HCT116 (cell line): ENCODE measurements around the gene ASCC1. TPM values are rescaled to one million over a fixed set of nuclear protein-coding genes. Genes with fewer than 3 reads are reported as not detected.

Experiments used
- ATAC-seq: fragments of 200-7000 bp; cut with Tn5 transposase; 2 replicates; pipeline ENCODE4 v1.9.1; 2020; ENCODE audit warnings: mild to moderate bottlenecking, moderate library complexity
- BruUV-seq: library from RNA; stranded (reverse); fragments of 400-500 nt; replicated peaks from 2 replicates; lab custom pipeline; 2021; lab: Mats Ljungman, UMichigan
- CTCF ChIA-PET: fragments of 300-600 bp; sonication (Branson Sonifier 250); formaldehyde crosslinking; loops from one replicate; lab custom pipeline; 2021; ENCODE audit warnings: antibody characterized with exemption; lab: Charles Lee
- POLR2A ChIA-PET: fragments of 300-600, 350-600 bp; sonication (Branson Sonifier 250); formaldehyde crosslinking; loops from one replicate; lab custom pipeline; 2021; ENCODE audit warnings: antibody characterized with exemption; lab: Charles Lee
- RAD21 ChIA-PET, 2 experiments: fragments of 300-600 bp; sonication (Branson Sonifier 250); formaldehyde crosslinking; loops; one replicate each; lab custom pipeline; 2023; ENCODE audit warnings: low total read pairs in 2 of 2; ENCODE audit not compliant: uncharacterized antibody in 2 of 2, unreplicated experiment in 2 of 2, low non-redundant PET in 1 of 2; lab: Charles Lee
- DNase-seq: peaks from one replicate; pipeline ENCODE4 v3.0.0-alpha.2; 2010; ENCODE audit warnings: low read depth, low spot score
- H2AFZ ChIP-seq: fragments of 200-600 bp; shearing (Covaris generic), sonication (generic); 2 replicates; pipeline ENCODE4 v1.6.1; 2017; ENCODE audit warnings: low read depth, mixed run types, mixed read lengths, antibody characterized with exemption, low read length; ENCODE audit not compliant: poor library complexity, severe bottlenecking
- H3K27ac ChIP-seq: 2 replicates; pipeline ENCODE4 v1.5.1; 2012; ENCODE audit warnings: low read depth, low read length
- H3K27me3 ChIP-seq: fragments of 200-600 bp; sonication (generic); 2 replicates; pipeline ENCODE4 v1.6.1; 2016; ENCODE audit warnings: mixed run types, low read length, mixed read lengths; ENCODE audit not compliant: insufficient read depth
- H3K36me3 ChIP-seq, 2 experiments: fragments of 200-500 bp in 1 of 2; fragments of 200-600 bp in 1 of 2; sonication (Bioruptor generic) in 1 of 2; sonication (generic) in 1 of 2; 2 replicates each; pipeline versions ENCODE4 v1.5.1 to v1.6.1; 2014 to 2016; ENCODE audit warnings: low read length in 2 of 2, inconsistent platforms in 1 of 2, mixed read lengths in 1 of 2, mixed run types in 1 of 2; ENCODE audit not compliant: insufficient read depth in 2 of 2, control insufficient read depth in 1 of 2
- H3K4me1 ChIP-seq, 2 experiments: fragments of 200-600 bp in 1 of 2; sonication (generic) in 1 of 2; 2 replicates each; pipeline versions ENCODE4 v1.5.1 to v1.6.1; 2012 to 2017; ENCODE audit warnings: low read length in 2 of 2, inconsistent platforms in 1 of 2, mild to moderate bottlenecking in 1 of 2, mixed read lengths in 1 of 2, mixed run types in 1 of 2, moderate library complexity in 1 of 2; ENCODE audit not compliant: insufficient read depth in 2 of 2, control insufficient read depth in 1 of 2
- H3K4me2 ChIP-seq: fragments of 200-600 bp; sonication (generic); 2 replicates; pipeline ENCODE4 v1.6.1; 2017; ENCODE audit warnings: mixed run types, low read length, mixed read lengths
- H3K4me3 ChIP-seq, 2 experiments: fragments of 200-600 bp in 1 of 2; sonication (generic) in 1 of 2; replicated peaks in 1 of 2; 2 replicates each; pipeline ENCODE4 v1.5.1; 2011 to 2016; ENCODE audit warnings: low read length in 2 of 2, control low read depth in 1 of 2, low read depth in 1 of 2, mild to moderate bottlenecking in 1 of 2, mixed read lengths in 1 of 2, mixed run types in 1 of 2
- H3K79me2 ChIP-seq: fragments of 200-600 bp; sonication (generic); 2 replicates; pipeline ENCODE4 v1.6.1; 2017; ENCODE audit warnings: mild to moderate bottlenecking, mixed run types, low read length, moderate library complexity, mixed read lengths; ENCODE audit not compliant: insufficient read depth
- H3K9ac ChIP-seq: fragments of 200-600 bp; sonication (generic); 2 replicates; pipeline ENCODE4 v1.6.1; 2016; ENCODE audit warnings: low read length, mixed read lengths
- H3K9me2 ChIP-seq: fragments of 200-600 bp; sonication (generic), shearing (Covaris generic); 2 replicates; pipeline ENCODE4 v1.6.1; 2017; ENCODE audit warnings: mixed run types, mild to moderate bottlenecking, moderate library complexity; ENCODE audit not compliant: insufficient read depth
- H3K9me3 ChIP-seq, 2 experiments: fragments of 200-500 bp in 1 of 2; fragments of 200-600 bp in 1 of 2; sonication (Bioruptor generic) in 1 of 2; sonication (generic) in 1 of 2; 2 replicates each; pipeline ENCODE4 v1.6.1; 2014 to 2017; ENCODE audit warnings: low read length in 2 of 2, mixed read lengths in 2 of 2, inconsistent platforms in 1 of 2, low read depth in 1 of 2, mild to moderate bottlenecking in 1 of 2, mixed run types in 1 of 2, moderate library complexity in 1 of 2; ENCODE audit not compliant: control insufficient read depth in 1 of 2, insufficient read depth in 1 of 2
- H4K20me1 ChIP-seq: fragments of 200-600 bp; sonication (generic), shearing (Covaris generic); 2 replicates; pipeline ENCODE4 v1.6.1; 2017; ENCODE audit warnings: mixed run types, mild to moderate bottlenecking, moderate library complexity; ENCODE audit not compliant: insufficient read depth
- ATF3 ChIP-seq: IDR thresholded peaks from 2 replicates; pipeline ENCODE4 v1.6.1; 2012
- CTCF ChIP-seq, 3 experiments: fragments of 200-600 bp in 1 of 3; sonication (generic) in 1 of 3; IDR thresholded peaks in 2 of 3; conservative IDR thresholded peaks in 1 of 3; 2 replicates each; pipeline ENCODE4 v1.5.1; 2012 to 2017; ENCODE audit warnings: low read depth in 2 of 3, low read length in 2 of 3, antibody characterized with exemption in 1 of 3, borderline replicate concordance in 1 of 3, control low read depth in 1 of 3, mild to moderate bottlenecking in 1 of 3, mixed read lengths in 1 of 3, mixed run types in 1 of 3, moderate library complexity in 1 of 3; ENCODE audit not compliant: insufficient read depth in 1 of 3
- EZH2 ChIP-seq: fragments of 200-600 bp; sonication (generic); IDR thresholded peaks from 2 replicates; pipeline ENCODE4 v1.6.1; 2017; ENCODE audit warnings: antibody characterized with exemption, mixed run types
- EZH2phosphoT487 ChIP-seq: fragments of 200-600 bp; IDR thresholded peaks from 2 replicates; pipeline ENCODE4 v1.6.1; 2018; ENCODE audit warnings: antibody characterized with exemption, borderline replicate concordance
- POLR2A ChIP-seq: IDR thresholded peaks from 2 replicates; pipeline ENCODE4 v1.7.0; 2011; ENCODE audit warnings: borderline replicate concordance; ENCODE audit not compliant: insufficient read depth, insufficient read length; ENCODE audit errors: extremely low read depth
- POLR2AphosphoS5 ChIP-seq: IDR thresholded peaks from 2 replicates; pipeline ENCODE4 v1.6.1; 2011; ENCODE audit warnings: mild to moderate bottlenecking, low read depth, low read length, moderate library complexity
- REST ChIP-seq: IDR thresholded peaks from 2 replicates; pipeline ENCODE4 v1.6.1; 2012; ENCODE audit warnings: low read depth
- SRF ChIP-seq: IDR thresholded peaks from 2 replicates; pipeline ENCODE4 v1.6.1; 2012; ENCODE audit warnings: low read depth
- intact Hi-C: fragments of 100-400 bp; cut with micrococcal nuclease; formaldehyde crosslinking; loops from 2 replicates; pipeline ENCODE4 v1.10.0; 2022
- total RNA-seq: library from RNA; stranded (reverse); gene quantifications from one replicate; pipeline ENCODE4 v1.2.1, GENCODE V29; 2021; ENCODE audit not compliant: unreplicated experiment
- TF ChIP-seq, protein P1 (sequence below): IDR thresholded peaks from 2 replicates; pipeline ENCODE4 v1.6.1; 2011; ENCODE audit warnings: mild to moderate bottlenecking, low read length, moderate library complexity; ENCODE audit not compliant: insufficient replicate concordance; ENCODE audit errors: extremely low read depth

Gene ASCC1
- total RNA-seq, 1 experiment from 2014 or later: 34.5 TPM

- H3K79me2 ChIP-seq: no peaks in the 10 kb centered on the region
- TF ChIP-seq CTCF (IDR thresholded peaks at IDR 0.05 in 2 of 3, conservative IDR thresholded peaks at IDR 0.05 in 1 of 3; ENCODE audit: borderline replicate concordance in 1 of 3, insufficient read depth in 1 of 3, low read depth in 2 of 3, low read length in 2 of 3): no peak
- H3K9me3 ChIP-seq: no peaks in the 10 kb centered on the region
- no peaks in the 10 kb centered on the region for H3K27me3 ChIP-seq
- no peak for ATAC-seq
- H3K27ac ChIP-seq: no peak overlapping the region
- H4K20me1 ChIP-seq: no peaks in the 10 kb centered on the region
- H3K9ac ChIP-seq: no peak overlapping the region
- ChIA-PET RAD21 (no interaction called here), CTCF (no interaction called here), POLR2A (no interaction called here)
- DNase-seq: no peak
- H2AFZ ChIP-seq: no peak overlapping the region
- H3K9me2 ChIP-seq: no peaks in the 10 kb centered on the region
- H3K4me3 ChIP-seq: no peak overlapping the region
- BruUV-seq: no TSS peak
- H3K36me3 ChIP-seq: no peaks in the 10 kb centered on the region
- H3K4me1 ChIP-seq: no peaks in the 10 kb centered on the region
- intact Hi-C loops: no loop called here
- H3K4me2 ChIP-seq: no peak overlapping the region
Observed at GRCh38 chr10:72056113-72056512, 160.0 kb downstream of the ASCC1 start.

DNA sequence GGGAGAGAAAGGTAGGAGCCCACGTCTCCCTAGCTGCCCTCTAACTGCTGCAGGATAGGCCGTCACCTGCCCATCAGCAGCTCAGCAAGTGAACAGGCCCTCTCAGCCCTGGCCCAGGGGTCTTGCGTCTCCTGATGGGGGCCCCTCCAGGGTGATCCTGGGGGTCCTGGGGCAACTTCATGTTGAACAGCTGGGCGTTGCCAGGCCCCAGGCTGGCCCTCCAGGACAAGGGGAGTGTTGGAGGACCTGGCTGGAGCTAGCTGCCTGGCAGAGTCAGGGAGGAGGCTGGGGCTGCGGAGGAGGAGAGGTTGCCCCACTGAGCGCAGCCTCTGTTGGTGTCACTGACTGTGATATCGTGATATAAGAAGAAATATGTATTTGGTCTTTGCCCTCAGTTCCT lies 162.4 kb downstream of the ASCC1 start:
- Histone ChIP-seq H3K9me3 (peaks cover 0 to 6% of the 10 kb centered on the region in 2 experiments; a peak in 1 of 4 replicates), H3K27me3 (no peaks in the 10 kb centered on the region), H3K36me3 (no peaks in the 10 kb centered on the region), H3K9ac (no peak overlapping the region), H3K4me3 (no peak overlapping the region), H2AFZ (no peak overlapping the region), H3K4me1 (no peaks in the 10 kb centered on the region), H3K4me2 (no peak overlapping the region), H3K27ac (no peak overlapping the region), H4K20me1 (no peaks in the 10 kb centered on the region), H3K79me2 (no peaks in the 10 kb centered on the region), H3K9me2 (no peaks in the 10 kb centered on the region)
- no TSS peak for BruUV-seq
- ChIA-PET CTCF (no interaction called here), RAD21 (interaction anchor here in 1 of 2 experiments (0.6 kb wide), 1 partner anchor 162 kb away, joined by 3 read pairs; the partner anchor contains the start of genes ANAPC16 and ASCC1), POLR2A (interaction anchor here (1.0 kb wide), 1 partner anchor 182 kb away, joined by 3 read pairs; no protein-coding TSS in a partner anchor)
- DNase-seq: no peak
- TF ChIP-seq EZH2phosphoT487: no peak
- TF ChIP-seq SRF: no peak
- TF ChIP-seq EZH2: no peak
- no peak for TF ChIP-seq POLR2A
- TF ChIP-seq, protein P1, sequence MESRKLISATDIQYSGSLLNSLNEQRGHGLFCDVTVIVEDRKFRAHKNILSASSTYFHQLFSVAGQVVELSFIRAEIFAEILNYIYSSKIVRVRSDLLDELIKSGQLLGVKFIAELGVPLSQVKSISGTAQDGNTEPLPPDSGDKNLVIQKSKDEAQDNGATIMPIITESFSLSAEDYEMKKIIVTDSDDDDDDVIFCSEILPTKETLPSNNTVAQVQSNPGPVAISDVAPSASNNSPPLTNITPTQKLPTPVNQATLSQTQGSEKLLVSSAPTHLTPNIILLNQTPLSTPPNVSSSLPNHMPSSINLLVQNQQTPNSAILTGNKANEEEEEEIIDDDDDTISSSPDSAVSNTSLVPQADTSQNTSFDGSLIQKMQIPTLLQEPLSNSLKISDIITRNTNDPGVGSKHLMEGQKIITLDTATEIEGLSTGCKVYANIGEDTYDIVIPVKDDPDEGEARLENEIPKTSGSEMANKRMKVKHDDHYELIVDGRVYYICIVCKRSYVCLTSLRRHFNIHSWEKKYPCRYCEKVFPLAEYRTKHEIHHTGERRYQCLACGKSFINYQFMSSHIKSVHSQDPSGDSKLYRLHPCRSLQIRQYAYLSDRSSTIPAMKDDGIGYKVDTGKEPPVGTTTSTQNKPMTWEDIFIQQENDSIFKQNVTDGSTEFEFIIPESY: no peak
- no peak for TF ChIP-seq POLR2AphosphoS5
- TF ChIP-seq ATF3: no peak
- TF ChIP-seq REST: no peak
- intact Hi-C loops: no loop called here
- ATAC-seq: no peak
